ENCODE results near the gene MAP2K7. TPM values are rescaled to one million over a fixed set of nuclear protein-coding genes. Genes with fewer than 3 reads are reported as not detected.
"Not testable (repeated sequence)": the region's sequence is repeated elsewhere in the genome, so short reads cannot be mapped to it uniquely, and the experiment has no call there.

The MAP2K7 gene
- total RNA-seq, 2 donors from 2014 or later, result 15.2 to 16.9 TPM

DNA sequence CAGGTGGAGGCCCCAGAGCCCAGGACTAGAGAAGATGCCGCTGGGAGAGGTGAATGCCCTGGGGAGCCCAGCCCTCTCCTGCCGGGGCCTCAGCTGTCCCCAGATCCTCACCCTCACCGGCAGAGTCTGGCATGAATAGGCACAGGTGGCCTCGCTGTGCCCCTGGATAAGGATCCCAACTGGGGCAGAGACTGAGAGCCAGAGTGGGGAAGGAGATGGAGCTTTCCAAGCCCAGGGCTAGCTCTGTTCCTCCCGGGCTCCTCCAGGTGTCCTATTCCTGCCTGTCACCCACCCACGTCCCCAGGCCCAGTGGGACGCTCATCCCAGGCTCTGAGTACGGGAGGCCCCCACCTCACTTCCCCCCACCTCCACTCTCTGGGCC lies 46.0 kb upstream of the MAP2K7 start:
- ATAC-seq (ENCODE audit: insufficient number of reproducible peaks, low FRiP score, low read depth), result no peak

DNA sequence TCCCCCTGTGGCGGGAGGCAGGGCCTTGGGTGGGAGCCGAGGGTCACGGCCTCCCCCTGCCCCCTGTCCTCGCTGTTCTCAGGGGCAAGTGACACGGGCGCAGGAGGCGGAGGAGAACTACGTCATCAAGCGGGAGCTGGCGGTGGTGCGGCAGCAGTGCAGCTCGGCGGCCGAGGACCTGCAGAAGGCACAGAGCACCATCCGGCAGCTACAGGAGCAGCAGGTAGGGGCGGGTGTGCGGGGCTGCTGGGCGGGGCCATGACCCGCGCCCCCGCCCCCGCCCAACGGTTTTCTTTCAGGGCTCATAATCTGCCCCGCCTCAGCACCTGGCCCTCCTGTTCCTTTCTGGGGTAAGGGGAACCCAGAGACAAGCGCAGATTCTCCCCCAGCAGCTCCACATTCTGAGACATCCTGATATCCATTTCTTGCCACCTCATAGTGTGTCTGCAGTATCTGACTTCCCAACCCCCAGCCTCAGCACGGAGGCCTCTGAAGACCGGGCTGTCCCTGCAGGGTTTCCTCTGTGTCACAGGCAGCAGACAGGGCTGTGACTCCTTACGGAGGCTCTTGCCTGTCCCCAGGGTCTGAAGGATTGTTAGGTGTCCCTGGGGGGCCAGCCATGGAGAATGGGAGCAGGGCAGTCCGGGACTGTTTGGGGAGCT lies 45.4 kb upstream of the MAP2K7 start:
- H3K27ac ChIP-seq, result no peak overlapping the region
- DNase-seq (ENCODE audit: low spot score) (no peak), ATAC-seq (ENCODE audit: insufficient number of reproducible peaks, low FRiP score, low read depth) (no peak)
- H3K4me1 ChIP-seq (ENCODE audit: control insufficient read depth in 1 of 2, low read depth in 2 of 2), result no peaks in the 10 kb centered on the region
- no peaks in the 10 kb centered on the region for H3K9me3 ChIP-seq
- peaks cover 5% of the 10 kb centered on the region for H3K36me3 ChIP-seq
- TF ChIP-seq, protein P1, sequence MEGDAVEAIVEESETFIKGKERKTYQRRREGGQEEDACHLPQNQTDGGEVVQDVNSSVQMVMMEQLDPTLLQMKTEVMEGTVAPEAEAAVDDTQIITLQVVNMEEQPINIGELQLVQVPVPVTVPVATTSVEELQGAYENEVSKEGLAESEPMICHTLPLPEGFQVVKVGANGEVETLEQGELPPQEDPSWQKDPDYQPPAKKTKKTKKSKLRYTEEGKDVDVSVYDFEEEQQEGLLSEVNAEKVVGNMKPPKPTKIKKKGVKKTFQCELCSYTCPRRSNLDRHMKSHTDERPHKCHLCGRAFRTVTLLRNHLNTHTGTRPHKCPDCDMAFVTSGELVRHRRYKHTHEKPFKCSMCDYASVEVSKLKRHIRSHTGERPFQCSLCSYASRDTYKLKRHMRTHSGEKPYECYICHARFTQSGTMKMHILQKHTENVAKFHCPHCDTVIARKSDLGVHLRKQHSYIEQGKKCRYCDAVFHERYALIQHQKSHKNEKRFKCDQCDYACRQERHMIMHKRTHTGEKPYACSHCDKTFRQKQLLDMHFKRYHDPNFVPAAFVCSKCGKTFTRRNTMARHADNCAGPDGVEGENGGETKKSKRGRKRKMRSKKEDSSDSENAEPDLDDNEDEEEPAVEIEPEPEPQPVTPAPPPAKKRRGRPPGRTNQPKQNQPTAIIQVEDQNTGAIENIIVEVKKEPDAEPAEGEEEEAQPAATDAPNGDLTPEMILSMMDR (IDR thresholded peaks at IDR 0.05), result no peak
- H3K27me3 ChIP-seq (replicated peaks; ENCODE audit: insufficient read depth), result no peaks in the 10 kb centered on the region
- no peak overlapping the region for H3K4me3 ChIP-seq

More for the DNA sequence above, 46.0 kb upstream of the MAP2K7 start:
- no peaks in the 10 kb centered on the region for H3K27me3 ChIP-seq (replicated peaks; ENCODE audit: insufficient read depth)
- DNase-seq (ENCODE audit: low spot score), result no peak
- no peaks in the 10 kb centered on the region for H3K4me1 ChIP-seq (ENCODE audit: control insufficient read depth in 1 of 2, low read depth in 2 of 2)
- no peak overlapping the region for H3K27ac ChIP-seq
- TF ChIP-seq, protein P1 (IDR thresholded peaks at IDR 0.05), result no peak
- peaks cover 5% of the 10 kb centered on the region for H3K36me3 ChIP-seq
- no peak overlapping the region for H3K4me3 ChIP-seq
- no peaks in the 10 kb centered on the region for H3K9me3 ChIP-seq

DNA sequence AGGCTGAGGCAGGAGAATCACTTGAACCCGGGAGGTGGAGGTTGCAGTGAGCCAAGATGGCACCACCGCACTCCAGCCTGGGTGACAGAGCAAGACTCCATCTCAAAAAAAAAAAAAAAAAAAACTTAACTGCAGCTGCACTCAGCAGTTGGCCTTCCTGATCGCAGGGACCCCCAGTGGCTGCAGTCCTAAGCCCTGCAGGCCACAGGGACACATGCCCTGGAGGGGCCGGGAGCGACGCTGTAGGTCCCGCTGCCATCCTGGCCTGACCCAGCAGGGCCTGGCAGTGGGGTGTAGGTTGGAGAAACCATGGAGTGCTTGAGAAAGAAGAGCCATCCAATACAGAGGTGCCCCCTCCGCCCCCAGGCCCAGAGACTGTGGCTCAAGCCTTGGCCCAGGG lies 44.6 kb upstream of the MAP2K7 start:
- not testable (repeated sequence) for H3K36me3 ChIP-seq; DNase-seq (ENCODE audit: low spot score); H3K4me1 ChIP-seq (ENCODE audit: control insufficient read depth in 1 of 2, low read depth in 2 of 2); H3K4me3 ChIP-seq; ATAC-seq (ENCODE audit: insufficient number of reproducible peaks, low FRiP score, low read depth); H3K27ac ChIP-seq; H3K27me3 ChIP-seq (replicated peaks; ENCODE audit: insufficient read depth); H3K9me3 ChIP-seq

DNA sequence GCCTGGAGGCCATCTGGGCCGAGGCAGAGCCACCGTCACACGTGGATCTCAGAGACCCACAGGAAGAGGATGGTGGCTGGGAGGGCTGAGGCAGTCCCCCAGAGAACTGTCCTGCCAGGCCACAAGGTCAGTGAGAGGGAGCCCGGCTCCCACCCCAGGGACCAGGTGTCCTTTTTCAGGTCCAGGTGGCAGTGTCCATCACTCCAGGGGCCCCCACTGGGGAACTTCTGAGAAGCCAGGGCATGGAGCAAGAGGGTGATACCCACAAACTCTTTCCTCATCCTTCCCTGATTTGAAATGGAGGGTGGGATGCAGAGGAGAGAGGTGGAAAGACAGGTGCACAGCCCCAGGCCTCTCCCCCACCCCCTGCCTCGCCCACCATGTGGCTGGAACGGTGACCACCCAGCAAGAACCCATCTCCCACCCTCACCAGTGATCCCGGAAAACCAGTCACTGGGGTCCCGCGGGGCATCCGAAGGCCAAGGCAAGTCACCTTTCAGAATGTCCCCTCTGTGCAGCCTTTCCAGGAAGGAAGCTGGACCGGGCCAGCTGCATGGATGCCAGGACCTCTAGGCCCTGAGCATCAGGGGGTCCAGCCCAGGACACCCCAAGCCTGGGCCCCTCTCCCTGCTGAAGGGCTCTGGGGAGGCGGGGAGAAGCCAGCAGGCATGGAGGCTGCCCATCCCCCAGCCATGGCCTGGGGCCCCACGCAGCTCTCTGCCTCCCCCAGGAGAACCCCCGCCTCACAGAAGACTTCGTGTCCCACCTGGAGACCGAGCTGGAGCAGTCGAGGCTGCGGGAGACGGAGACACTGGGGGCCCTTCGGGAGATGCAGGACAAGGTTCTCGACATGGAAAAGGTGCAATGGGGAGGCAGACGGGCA lies 43.6 kb upstream of the MAP2K7 start:
- ATAC-seq (ENCODE audit: insufficient number of reproducible peaks, low FRiP score, low read depth) (no peak), DNase-seq (ENCODE audit: low spot score) (no peak)
- Histone ChIP-seq H3K4me1 (ENCODE audit: control insufficient read depth in 1 of 2, low read depth in 2 of 2) (no peaks in the 10 kb centered on the region), H3K27ac (no peak overlapping the region), H3K9me3 (no peaks in the 10 kb centered on the region), H3K36me3 (peaks cover 5% of the 10 kb centered on the region), H3K27me3 (replicated peaks; ENCODE audit: insufficient read depth) (no peaks in the 10 kb centered on the region), H3K4me3 (no peak overlapping the region)
- TF ChIP-seq, protein P1 (IDR thresholded peaks at IDR 0.05), result no peak

DNA sequence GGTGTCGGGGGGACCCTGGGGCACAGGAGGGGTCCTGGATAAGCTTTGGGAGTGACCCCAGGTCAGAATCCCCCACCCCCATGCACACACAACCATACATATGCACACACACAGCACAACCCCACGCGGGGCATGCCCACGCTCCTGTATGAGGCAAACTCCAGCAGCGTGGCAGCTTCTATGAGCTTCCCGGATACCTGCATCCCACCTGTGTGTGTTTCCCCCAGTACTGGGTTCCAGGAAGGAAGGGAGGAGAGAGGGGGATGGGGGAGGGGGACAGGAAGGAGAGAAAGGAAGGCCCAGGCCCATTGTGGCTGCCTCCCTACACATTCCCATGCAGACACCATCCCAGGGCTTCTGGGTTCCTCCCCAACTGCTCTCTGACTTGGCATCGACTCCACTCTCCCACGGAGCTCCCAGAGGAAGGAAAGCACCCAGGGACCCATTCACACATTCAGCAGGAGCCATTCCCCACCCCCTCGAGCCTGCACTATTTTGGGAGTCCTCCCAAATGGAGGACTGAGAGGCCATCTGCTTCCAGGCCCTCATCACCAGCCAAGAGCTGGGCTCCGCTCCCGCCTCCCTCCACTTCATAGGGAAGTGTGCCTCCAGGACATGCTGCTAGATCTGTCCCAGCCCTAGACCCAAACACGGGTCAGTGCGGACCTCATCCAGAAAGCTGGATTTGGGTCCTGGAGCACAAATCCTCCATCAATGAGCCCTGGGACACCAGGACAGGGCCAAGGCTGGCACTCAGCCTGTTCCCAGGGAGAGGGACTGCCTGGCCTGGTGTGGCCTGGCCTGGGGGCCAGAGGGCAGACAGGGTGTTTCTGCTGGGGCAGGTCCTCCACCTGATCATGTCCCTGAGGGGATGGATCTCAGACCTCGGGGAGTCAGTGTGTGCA lies 42.7 kb upstream of the MAP2K7 start:
- TF ChIP-seq, protein P1 (IDR thresholded peaks at IDR 0.05), result no peak
- Histone ChIP-seq H3K9me3 (no peaks in the 10 kb centered on the region), H3K27ac (no peak overlapping the region), H3K4me1 (ENCODE audit: control insufficient read depth in 1 of 2, low read depth in 2 of 2) (no peaks in the 10 kb centered on the region), H3K4me3 (no peak overlapping the region), H3K36me3 (peaks cover 5% of the 10 kb centered on the region), H3K27me3 (replicated peaks; ENCODE audit: insufficient read depth) (no peaks in the 10 kb centered on the region)
- ATAC-seq (ENCODE audit: insufficient number of reproducible peaks, low FRiP score, low read depth), result no peak
- no peak for DNase-seq (ENCODE audit: low spot score)
